ENCODE measurements around the gene MUTYH. TPM values are rescaled to one million over a fixed set of nuclear protein-coding genes. Genes with fewer than 3 reads are reported as not detected.
A peak's percentile ranks its signal among the peaks of the same experiment; 100 is the strongest.

Gene MUTYH
- total RNA-seq, 2 donors from 2014 or later: 19.7 to 21.8 TPM

- intact Hi-C loops (cut with DNase I): loop anchor here (10.0 kb wide), 1 partner anchor 230 kb away; no protein-coding TSS in a partner anchor
- ATAC-seq (no peak), DNase-seq (no peak)
- Histone ChIP-seq H3K27ac (no peak overlapping the region), H3K36me3 (replicated peaks in 1 of 2; ENCODE audit: insufficient read depth in 1 of 2, low read depth in 2 of 2) (peaks cover 0 to 10% of the 10 kb centered on the region in 2 donors), H3K9me3 (no peaks in the 10 kb centered on the region), H3K4me3 (no peak overlapping the region), H3K4me1 (peaks cover 30% of the 10 kb centered on the region), H3K27me3 (no peaks in the 10 kb centered on the region)
- TF ChIP-seq, protein P1, sequence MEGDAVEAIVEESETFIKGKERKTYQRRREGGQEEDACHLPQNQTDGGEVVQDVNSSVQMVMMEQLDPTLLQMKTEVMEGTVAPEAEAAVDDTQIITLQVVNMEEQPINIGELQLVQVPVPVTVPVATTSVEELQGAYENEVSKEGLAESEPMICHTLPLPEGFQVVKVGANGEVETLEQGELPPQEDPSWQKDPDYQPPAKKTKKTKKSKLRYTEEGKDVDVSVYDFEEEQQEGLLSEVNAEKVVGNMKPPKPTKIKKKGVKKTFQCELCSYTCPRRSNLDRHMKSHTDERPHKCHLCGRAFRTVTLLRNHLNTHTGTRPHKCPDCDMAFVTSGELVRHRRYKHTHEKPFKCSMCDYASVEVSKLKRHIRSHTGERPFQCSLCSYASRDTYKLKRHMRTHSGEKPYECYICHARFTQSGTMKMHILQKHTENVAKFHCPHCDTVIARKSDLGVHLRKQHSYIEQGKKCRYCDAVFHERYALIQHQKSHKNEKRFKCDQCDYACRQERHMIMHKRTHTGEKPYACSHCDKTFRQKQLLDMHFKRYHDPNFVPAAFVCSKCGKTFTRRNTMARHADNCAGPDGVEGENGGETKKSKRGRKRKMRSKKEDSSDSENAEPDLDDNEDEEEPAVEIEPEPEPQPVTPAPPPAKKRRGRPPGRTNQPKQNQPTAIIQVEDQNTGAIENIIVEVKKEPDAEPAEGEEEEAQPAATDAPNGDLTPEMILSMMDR (IDR thresholded peaks at IDR 0.05): no peak
- TF ChIP-seq POLR2A (IDR thresholded peaks at IDR 0.05): no peak
- 91 to 94% methylated on average over 9 to 13 of the region's 13 CpGs for WGBS, 2 donors
These were observed 4.8 kb upstream of the MUTYH start for GRCh38 chr1:45345014-45345413.

GRCh38 chr1:45344499-45344898 is 4.3 kb upstream of the MUTYH start:
- Histone ChIP-seq H3K4me3 (no peak overlapping the region), H3K27ac (no peak overlapping the region), H3K9me3 (no peaks in the 10 kb centered on the region), H3K27me3 (no peaks in the 10 kb centered on the region), H3K36me3 (replicated peaks in 1 of 2; ENCODE audit: insufficient read depth in 1 of 2, low read depth in 2 of 2) (peaks cover 0 to 10% of the 10 kb centered on the region in 2 donors), H3K4me1 (peaks cover 30% of the 10 kb centered on the region)
- ATAC-seq (no peak), DNase-seq (no peak)
- intact Hi-C loops (cut with DNase I): loop anchor here (5.0 to 10.0 kb wide), 2 partner anchors 153 to 230 kb away; no protein-coding TSS in a partner anchor
- 95 to 97% methylated on average over 2 of the region's 2 CpGs for WGBS, 2 donors
- no peak for TF ChIP-seq POLR2A (IDR thresholded peaks at IDR 0.05)

- intact Hi-C loops (cut with DNase I): loop anchor here (5.0 to 10.0 kb wide), 2 partner anchors 156 to 234 kb away; no protein-coding TSS in a partner anchor
- peaks cover 24% of the 10 kb centered on the region for H3K4me1 ChIP-seq
- peaks cover 0 to 10% of the 10 kb centered on the region in 2 donors for H3K36me3 ChIP-seq (replicated peaks in 1 of 2; ENCODE audit: insufficient read depth in 1 of 2, low read depth in 2 of 2)
- peak overlapping the region in 1 of 4 donors; percentile 99 for H3K27ac ChIP-seq
- peak overlapping the region in 1 of 2 donors; percentile 93 for H3K4me3 ChIP-seq
- H3K27me3 ChIP-seq: no peaks in the 10 kb centered on the region
- WGBS, 2 donors: 22 to 31% methylated on average over 4 to 6 of the region's 6 CpGs
- DNase-seq: no peak
- H3K9me3 ChIP-seq: no peaks in the 10 kb centered on the region
- TF ChIP-seq, protein P1 (IDR thresholded peaks at IDR 0.05): no peak
- no peak for TF ChIP-seq POLR2A (IDR thresholded peaks at IDR 0.05)
- no peak for ATAC-seq
These were observed 701 bp upstream of the MUTYH start for GRCh38 chr1:45340816-45341466.

DNA sequence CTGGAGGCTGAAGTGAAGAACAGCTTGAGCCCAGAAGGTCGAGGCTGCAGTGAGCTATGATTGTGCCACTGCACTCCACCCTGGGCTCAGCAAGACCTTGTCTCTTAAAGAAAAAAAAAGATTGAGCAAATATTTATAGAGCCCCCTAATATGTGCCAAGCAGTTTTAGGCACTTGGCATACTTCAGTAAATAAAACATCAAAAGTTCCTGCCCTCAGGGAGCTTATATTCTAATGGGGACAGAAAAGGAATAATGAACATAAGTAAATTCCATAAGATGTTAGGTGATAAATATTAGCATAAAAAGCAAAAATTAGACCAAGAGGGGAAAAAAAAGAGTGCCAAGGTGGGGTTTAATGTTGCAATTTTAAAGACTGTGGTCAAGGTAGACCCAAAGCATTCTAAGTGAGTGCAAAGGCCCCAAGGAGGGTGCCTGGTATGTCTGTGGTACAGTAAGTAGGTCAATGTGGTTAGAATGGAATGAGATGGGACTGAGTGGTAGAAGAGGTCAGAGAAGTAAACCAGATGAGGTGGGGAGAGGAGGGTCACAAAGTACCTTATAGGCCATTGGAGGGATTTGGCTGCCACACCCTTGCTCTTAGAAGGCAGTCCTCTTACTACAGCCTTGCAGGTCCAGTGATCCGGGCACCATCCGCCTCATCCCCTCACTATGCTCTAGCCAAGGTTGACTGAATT is 2.5 kb downstream of the MUTYH start:
- intact Hi-C loops (cut with DNase I): no loop called here
- no peak overlapping the region for H3K4me3 ChIP-seq
- no peak overlapping the region for H3K27ac ChIP-seq
- ATAC-seq (no peak), DNase-seq (no peak)
- peaks cover 0 to 1% of the 10 kb centered on the region in 2 donors for H3K36me3 ChIP-seq (replicated peaks in 1 of 2; ENCODE audit: insufficient read depth in 1 of 2, low read depth in 2 of 2)
- H3K27me3 ChIP-seq: no peaks in the 10 kb centered on the region
- TF ChIP-seq, protein P1 (IDR thresholded peaks at IDR 0.05): no peak
- TF ChIP-seq POLR2A (IDR thresholded peaks at IDR 0.05): no peak
- WGBS, 2 donors: 88 to 97% methylated on average over 3 of the region's 3 CpGs
- H3K4me1 ChIP-seq: peaks cover 27% of the 10 kb centered on the region
- H3K9me3 ChIP-seq: no peaks in the 10 kb centered on the region

DNA sequence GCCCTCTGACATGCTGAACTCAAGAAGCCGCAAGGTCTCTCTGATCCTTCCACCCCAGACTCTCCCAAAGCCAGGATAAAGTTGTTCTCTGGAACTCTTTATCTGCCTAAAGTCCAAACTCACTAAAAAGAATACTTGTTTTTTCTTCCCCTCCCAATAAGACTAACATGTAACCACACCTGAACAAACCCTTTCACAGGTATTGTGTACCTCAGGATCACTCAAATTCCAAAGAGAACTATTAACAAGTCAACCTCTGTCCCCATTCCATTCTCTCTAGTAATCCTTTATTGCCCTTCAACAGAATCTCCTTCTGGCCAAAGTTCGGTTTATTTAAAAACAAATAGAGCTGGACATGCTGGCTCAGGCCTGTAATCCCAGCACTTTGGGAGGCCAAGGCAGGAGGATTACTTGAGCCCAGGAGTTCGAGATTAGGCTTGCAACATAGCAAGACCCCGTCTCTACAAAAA is 4.3 kb downstream of the MUTYH start:
- intact Hi-C loops (cut with DNase I): no loop called here
- TF ChIP-seq POLR2A (IDR thresholded peaks at IDR 0.05): no peak
- DNase-seq: no peak
- H3K27ac ChIP-seq: peak overlapping the region in 3 of 4 donors; percentile 0 to 35 (median 31)
- H3K27me3 ChIP-seq: no peaks in the 10 kb centered on the region
- H3K4me3 ChIP-seq: no peak overlapping the region
- no peaks in the 10 kb centered on the region for H3K36me3 ChIP-seq (replicated peaks in 1 of 2; ENCODE audit: insufficient read depth in 1 of 2, low read depth in 2 of 2)
- WGBS, 2 donors: 69 to 77% methylated on average over 4 of the region's 4 CpGs
- no peaks in the 10 kb centered on the region for H3K9me3 ChIP-seq
- peaks cover 18% of the 10 kb centered on the region for H3K4me1 ChIP-seq
- ATAC-seq: no peak
